Hair follicular keratinocyte (primary cell): ENCODE measurements around the gene UBE2R2. TPM values are rescaled to one million over a fixed set of nuclear protein-coding genes. Genes with fewer than 3 reads are reported as not detected.

Experiments used
- total RNA-seq: library from RNA; depleted of rRNA; stranded (reverse); fragments of >200 nt; gene quantifications from 2 replicates; pipeline ENCODE4 v1.2.3, GENCODE V29; 2015

Gene UBE2R2, protein sequence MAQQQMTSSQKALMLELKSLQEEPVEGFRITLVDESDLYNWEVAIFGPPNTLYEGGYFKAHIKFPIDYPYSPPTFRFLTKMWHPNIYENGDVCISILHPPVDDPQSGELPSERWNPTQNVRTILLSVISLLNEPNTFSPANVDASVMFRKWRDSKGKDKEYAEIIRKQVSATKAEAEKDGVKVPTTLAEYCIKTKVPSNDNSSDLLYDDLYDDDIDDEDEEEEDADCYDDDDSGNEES
- total RNA-seq = 14.0 and 17.5 TPM in 2 replicates

GRCh38 chr9:33816327-33817252 is at the start of gene UBE2R2:
UBE2R2 (plus strand) TSS chr9:33817160; CDS start chr9:33817758, 598 bp downstream.

GRCh38 chr9:33795281-33795680 is 21.7 kb upstream of the UBE2R2 start, which contains the start of gene PRSS3:
PRSS3 (plus strand) TSS chr9:33795561; CDS start chr9:33795574, 13 bp downstream.

Other genes starting within 250 kb of the UBE2R2 start
- gene PRSS3, start 21.6 kb upstream of the UBE2R2 start, total RNA-seq = 25.7 and 40.3 TPM in 2 replicates
- gene UBAP2, start 231.7 kb downstream of the UBE2R2 start, total RNA-seq = 13.1 and 15.7 TPM in 2 replicates